RWPE2 (cell line): ENCODE data around the gene CSRNP3.
A peak's percentile ranks its signal among the peaks of the same experiment; 100 is the strongest.

Experiments
- ATAC-seq: fragments of 200-7000 bp; cut with Tn5 transposase; 3 replicates; pipeline ENCODE4 v1.9.1; 2021; ENCODE audit warnings: low read depth
- DNase-seq: peaks from one replicate; pipeline ENCODE4 v3.0.0-alpha.2; 2020; ENCODE audit warnings: low spot score
- H3K27ac ChIP-seq: fragments of 450-650 bp; 2 replicates; pipeline ENCODE4 v1.5.1; 2017; ENCODE audit warnings: mild to moderate bottlenecking; ENCODE audit not compliant: poor library complexity, severe bottlenecking
- H3K27me3 ChIP-seq: fragments of 250-450 bp; sonication (Bioruptor Pico); 2 replicates; pipeline ENCODE4 v1.5.1; 2021; ENCODE audit warnings: mild to moderate bottlenecking, moderate library complexity; ENCODE audit not compliant: insufficient read depth, poor library complexity, severe bottlenecking
- H3K36me3 ChIP-seq: fragments of 250-450 bp; sonication (Bioruptor Pico); 2 replicates; pipeline ENCODE4 v1.5.1; 2020; ENCODE audit warnings: low read depth, mild to moderate bottlenecking, moderate library complexity
- H3K4me1 ChIP-seq: fragments of 250-450 bp; sonication (Bioruptor Pico); 2 replicates; pipeline ENCODE4 v1.5.1; 2021; ENCODE audit warnings: mild to moderate bottlenecking, moderate library complexity; ENCODE audit not compliant: insufficient read depth, poor library complexity, severe bottlenecking
- H3K4me3 ChIP-seq: fragments of 250-450 bp; sonication (Bioruptor Pico); 2 replicates; pipeline ENCODE4 v1.5.1; 2021; ENCODE audit warnings: mild to moderate bottlenecking, moderate library complexity; ENCODE audit not compliant: severe bottlenecking
- H3K9me3 ChIP-seq: fragments of 250-450 bp; sonication (Bioruptor Pico); 2 replicates; pipeline ENCODE4 v1.5.1; 2021; ENCODE audit warnings: mild to moderate bottlenecking, moderate library complexity; ENCODE audit not compliant: severe bottlenecking
- CTCF ChIP-seq: fragments of 450-650 bp; IDR thresholded peaks from one replicate; pipeline ENCODE4 v1.5.1; 2017; ENCODE audit warnings: mild to moderate bottlenecking, moderate library complexity; ENCODE audit not compliant: poor library complexity, severe bottlenecking

Gene CSRNP3

GRCh38 chr2:165558832-165559231 lies 89.3 kb downstream of the CSRNP3 start:
- Histone ChIP-seq H3K4me1 (no peaks in the 10 kb centered on the region), H3K4me3 (no peak overlapping the region), H3K27me3 (no peaks in the 10 kb centered on the region), H3K9me3 (no peaks in the 10 kb centered on the region), H3K36me3 (no peaks in the 10 kb centered on the region), H3K27ac (no peak overlapping the region)
- DNase-seq: no peak
- peak; percentile 61; the same call in 2 of the 3 replicates for ATAC-seq
- no peak for TF ChIP-seq CTCF

- Histone ChIP-seq H3K27me3 (no peaks in the 10 kb centered on the region), H3K36me3 (no peaks in the 10 kb centered on the region), H3K9me3 (no peaks in the 10 kb centered on the region), H3K4me1 (no peaks in the 10 kb centered on the region), H3K27ac (no peak overlapping the region), H3K4me3 (no peak overlapping the region)
- no peak for ATAC-seq
- DNase-seq: no peak
- no peak for TF ChIP-seq CTCF
Measured at GRCh38 chr2:165560377-165560988, 91.0 kb downstream of the CSRNP3 start.

GRCh38 chr2:165561516-165561915 lies 92.0 kb downstream of the CSRNP3 start:
- no peaks in the 10 kb centered on the region for H3K27me3 ChIP-seq
- H3K27ac ChIP-seq: no peak overlapping the region
- no peak for ATAC-seq
- H3K4me1 ChIP-seq: no peaks in the 10 kb centered on the region
- DNase-seq: no peak
- no peaks in the 10 kb centered on the region for H3K9me3 ChIP-seq
- TF ChIP-seq CTCF: no peak
- H3K4me3 ChIP-seq: no peak overlapping the region
- H3K36me3 ChIP-seq: no peaks in the 10 kb centered on the region

- ATAC-seq: no peak
- no peak overlapping the region for H3K27ac ChIP-seq
Measured at GRCh38 chr2:165562233-165562632, 92.7 kb downstream of the CSRNP3 start.

More at GRCh38 chr2:165562233-165562632, 92.7 kb downstream of the CSRNP3 start:
- TF ChIP-seq CTCF: no peak
- H3K9me3 ChIP-seq: no peaks in the 10 kb centered on the region
- no peak overlapping the region for H3K4me3 ChIP-seq
- no peaks in the 10 kb centered on the region for H3K27me3 ChIP-seq
- H3K4me1 ChIP-seq: no peaks in the 10 kb centered on the region
- H3K36me3 ChIP-seq: no peaks in the 10 kb centered on the region
- no peak for DNase-seq
